Measurements from ENCODE around the gene KBTBD6. TPM values are rescaled to one million over a fixed set of nuclear protein-coding genes. Genes with fewer than 3 reads are reported as not detected.

Gene KBTBD6
- total and polyA plus RNA-seq, 2 of the 8 experiments (the other 6 are each of a cell fraction or from before 2014, with no cell fraction given) = 4.5 to 11.3 TPM

DNA sequence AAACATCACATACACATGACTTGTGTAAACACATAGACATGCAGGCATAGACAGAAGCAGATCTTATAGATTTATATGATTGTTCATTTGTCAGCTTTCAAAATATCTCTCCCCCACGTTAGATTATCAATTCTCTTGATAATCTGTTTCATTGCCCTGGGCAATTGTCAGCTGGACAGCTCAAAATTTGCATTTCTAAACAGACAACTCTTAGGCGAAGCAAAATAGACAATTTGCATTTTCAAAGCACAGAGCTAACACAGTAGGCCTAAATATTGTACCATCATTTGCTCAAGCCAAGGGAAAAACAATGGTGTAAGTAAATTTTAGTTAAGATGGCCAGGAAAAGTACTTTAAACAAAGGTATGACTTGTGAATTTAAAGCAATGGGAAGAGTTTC, 24.0 kb upstream of the KBTBD6 start:
- Histone ChIP-seq H3K9me3 (ENCODE audit: insufficient read depth in 2 of 2, low read depth in 1 of 2, low read length in 1 of 2) (peaks cover 0 to 2% of the 10 kb centered on the region in 2 experiments; a peak in 1 of 4 replicates), H3K14ac (ENCODE audit: insufficient read length) (no peak overlapping the region), H2BK12ac (ENCODE audit: low read depth, low read length) (no peak overlapping the region), H4K20me1 (replicated peaks in 1 of 2; ENCODE audit: control insufficient read depth in 1 of 2, insufficient read depth in 2 of 2, low read length in 2 of 2) (no peaks in the 10 kb centered on the region), H3K23me2 (ENCODE audit: low read depth, low read length) (no peaks in the 10 kb centered on the region), H3K27me3 (replicated peaks in 1 of 4; ENCODE audit: control insufficient read depth in 3 of 4, extremely low read depth in 1 of 4, insufficient read depth in 3 of 4, low read length in 3 of 4) (no peaks in the 10 kb centered on the region), H2BK20ac (ENCODE audit: low read length) (no peak overlapping the region), H3K56ac (replicated peaks; ENCODE audit: insufficient read length, low read depth, low read length) (no peak overlapping the region), H2AK5ac (ENCODE audit: low read depth, low read length) (no peak overlapping the region), H2BK5ac (ENCODE audit: low read depth, low read length) (no peak overlapping the region), H3K18ac (ENCODE audit: extremely low read depth, low read length) (no peak overlapping the region), H2BK120ac (replicated peaks; ENCODE audit: low read depth, low read length) (no peak overlapping the region), H3K9ac (replicated peaks in 1 of 4; ENCODE audit: extremely low read depth in 1 of 4, low read depth in 3 of 4, low read length in 3 of 4) (no peak overlapping the region), H2BK15ac (ENCODE audit: low read length) (no peak overlapping the region), H3K4me2 (ENCODE audit: insufficient read depth in 1 of 2, low read depth in 2 of 2, low read length in 2 of 2) (no peak overlapping the region; a peak in 1 of 4 replicates), H4K91ac (replicated peaks; ENCODE audit: insufficient read length, low read length) (no peak overlapping the region), H3K4ac (replicated peaks; ENCODE audit: insufficient read length, low read depth, low read length) (no peak overlapping the region), H3K36me3 (ENCODE audit: control insufficient read depth in 2 of 4, insufficient read depth in 4 of 4, low read length in 3 of 4) (no peaks in the 10 kb centered on the region; a peak in 3 of 8 replicates), H3K27ac (ENCODE audit: low read depth, low read length) (no peak overlapping the region), H3K79me2 (ENCODE audit: control insufficient read depth in 1 of 2, insufficient read depth in 2 of 2, low read length in 2 of 2) (no peaks in the 10 kb centered on the region), H3K4me3 (ENCODE audit: extremely low read depth in 1 of 4, insufficient read depth in 2 of 4, low read depth in 3 of 4, low read length in 4 of 4) (no peak overlapping the region), H3K4me1 (replicated peaks in 1 of 4; ENCODE audit: control insufficient read depth in 3 of 4, insufficient read depth in 4 of 4, low read length in 3 of 4) (peaks cover 1 to 18% (median 4%) of the 10 kb centered on the region in 4 experiments; a peak in 4 of 7 replicates), H2AFZ (ENCODE audit: low read length) (no peak overlapping the region), H3K79me1 (ENCODE audit: low read depth, low read length) (no peaks in the 10 kb centered on the region), H3K23ac (ENCODE audit: insufficient read length) (no peak overlapping the region), H4K8ac (ENCODE audit: extremely low read depth, insufficient read depth, low read length) (no peak overlapping the region), H4K5ac (ENCODE audit: insufficient read length, low read depth, low read length) (no peak overlapping the region)
- CTCF ChIA-PET (ENCODE audit: partially characterized antibody) = interaction anchor here (0.6 to 2.1 kb wide), 2 partner anchors 66 to 83 kb away, joined by 3 to 5 read pairs; no protein-coding TSS in a partner anchor
- DNase-seq (ENCODE audit: low read depth in 1 of 2, low spot score in 2 of 2) = no peak
- WGBS, 2 experiments (ENCODE audit: extremely low coverage in 1 of 2, insufficient coverage in 1 of 2, insufficient read length in 1 of 2, insufficient replicate concordance in 2 of 2, low coverage in 1 of 2, low lambda C conversion rate in 2 of 2, missing lambda C conversion rate in 1 of 2) = 65% methylated on average over 2 of the region's 2 CpGs; no CpG with 5 or more reads in 1 of the 2 experiments
- no peak for FAIRE-seq
- POLR2A ChIA-PET (ENCODE audit: partially characterized antibody) = interaction anchor here (0.6 kb wide), 1 partner anchor 84 kb away, joined by 3 read pairs; no protein-coding TSS in a partner anchor
- TF ChIP-seq SIN3A (conservative IDR thresholded peaks at IDR 0.05 in 1 of 2, IDR thresholded peaks at IDR 0.05 in 1 of 2; ENCODE audit: low read depth in 1 of 2, low read length in 2 of 2) (no peak), YY1 (IDR thresholded peaks at IDR 0.05; ENCODE audit: low read depth, low read length) (no peak), SP4 (IDR thresholded peaks at IDR 0.05; ENCODE audit: low read length) (no peak), SAP30 (IDR thresholded peaks at IDR 0.05; ENCODE audit: insufficient read depth, insufficient replicate concordance, low read length) (no peak), POU5F1 (IDR thresholded peaks at IDR 0.05; ENCODE audit: low read depth, low read length) (no peak), CEBPB (IDR thresholded peaks at IDR 0.05; ENCODE audit: low read depth, low read length) (no peak)

Data from H1 (cell line).